Measurements from ENCODE around the gene DNAJB13.

Gene DNAJB13, protein sequence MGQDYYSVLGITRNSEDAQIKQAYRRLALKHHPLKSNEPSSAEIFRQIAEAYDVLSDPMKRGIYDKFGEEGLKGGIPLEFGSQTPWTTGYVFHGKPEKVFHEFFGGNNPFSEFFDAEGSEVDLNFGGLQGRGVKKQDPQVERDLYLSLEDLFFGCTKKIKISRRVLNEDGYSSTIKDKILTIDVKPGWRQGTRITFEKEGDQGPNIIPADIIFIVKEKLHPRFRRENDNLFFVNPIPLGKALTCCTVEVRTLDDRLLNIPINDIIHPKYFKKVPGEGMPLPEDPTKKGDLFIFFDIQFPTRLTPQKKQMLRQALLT

GRCh38 chr11:73950869-73951710, at the start of gene DNAJB13:
Gene DNAJB13 (plus strand): TSS chr11:73951026. CDS start chr11:73951070, 44 bp downstream.
- DNase-seq (ENCODE audit: low read depth) = peak; percentile 65
- H3K4me3 ChIP-seq (ENCODE audit: low read length) = no peak within 1 kb of the TSS
- no peak for TF ChIP-seq CTCF (IDR thresholded peaks at IDR 0.05; ENCODE audit: insufficient read depth, low read depth, low read length, missing control alignments)

DNA sequence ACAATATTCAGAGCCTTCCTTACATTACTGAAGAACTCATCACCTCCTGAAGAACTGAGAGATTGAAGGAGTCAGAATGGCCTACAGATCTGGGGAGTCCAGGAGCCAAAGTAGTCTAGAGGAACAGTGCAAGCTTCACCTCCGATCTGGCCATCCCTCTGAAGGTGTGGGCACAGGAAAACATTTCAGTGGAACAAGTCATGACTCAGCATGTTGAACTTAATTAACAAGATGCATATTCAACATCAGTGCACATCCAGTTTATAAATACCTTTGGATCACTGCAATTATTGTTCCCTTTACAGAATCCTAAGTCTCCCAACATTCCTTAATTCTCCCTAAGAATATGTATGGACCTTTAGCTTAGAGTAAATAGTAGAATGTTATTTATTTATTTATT, 48.5 kb upstream of the DNAJB13 start:
- DNase-seq (ENCODE audit: low read depth) = no peak
- TF ChIP-seq CTCF (IDR thresholded peaks at IDR 0.05; ENCODE audit: insufficient read depth, low read depth, low read length, missing control alignments) = no peak
- H3K4me3 ChIP-seq (ENCODE audit: low read length) = no peak overlapping the region

- peak; percentile 74 for DNase-seq (ENCODE audit: low read depth)
- peak; percentile 8 for TF ChIP-seq CTCF (IDR thresholded peaks at IDR 0.05; ENCODE audit: insufficient read depth, low read depth, low read length, missing control alignments)
- H3K4me3 ChIP-seq (ENCODE audit: low read length) = no peak overlapping the region
Observed at GRCh38 chr11:73907191-73907590, 43.6 kb upstream of the DNAJB13 start.

- DNase-seq (ENCODE audit: low read depth) = no peak
- no peak for TF ChIP-seq CTCF (IDR thresholded peaks at IDR 0.05; ENCODE audit: insufficient read depth, low read depth, low read length, missing control alignments)
- H3K4me3 ChIP-seq (ENCODE audit: low read length) = no peak overlapping the region
Observed at GRCh38 chr11:73912026-73912425, 38.8 kb upstream of the DNAJB13 start.

DNA sequence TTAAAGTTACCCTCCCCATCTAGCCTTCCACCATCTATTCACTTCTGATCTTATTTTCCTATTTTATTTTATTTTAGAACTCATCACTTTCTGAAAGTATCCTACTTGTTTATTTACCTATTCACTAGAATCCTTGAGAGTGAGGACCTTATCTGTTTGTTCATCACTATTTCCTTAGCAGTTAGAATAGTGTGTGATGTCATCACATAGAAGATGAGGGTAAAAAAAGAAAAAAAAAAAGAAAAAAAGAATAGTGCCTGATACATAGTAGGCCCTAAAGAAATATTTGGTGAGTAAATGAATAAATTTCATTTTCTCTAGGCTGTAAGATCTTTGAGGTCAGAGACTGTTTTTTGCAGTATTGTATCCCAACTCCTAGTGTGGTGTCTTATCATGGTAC, 37.4 kb upstream of the DNAJB13 start:
- no peak for DNase-seq (ENCODE audit: low read depth)
- TF ChIP-seq CTCF (IDR thresholded peaks at IDR 0.05; ENCODE audit: insufficient read depth, low read depth, low read length, missing control alignments) = no peak
- H3K4me3 ChIP-seq (ENCODE audit: low read length) = no peak overlapping the region

GRCh38 chr11:73914284-73914683, 36.5 kb upstream of the DNAJB13 start:
- no peak for DNase-seq (ENCODE audit: low read depth)
- H3K4me3 ChIP-seq (ENCODE audit: low read length) = no peak overlapping the region
- no peak for TF ChIP-seq CTCF (IDR thresholded peaks at IDR 0.05; ENCODE audit: insufficient read depth, low read depth, low read length, missing control alignments)

Measured in epithelial cell of esophagus (primary cell).